Hepatocyte (in vitro differentiated cells): ENCODE results near the gene MAP3K10.

Source experiments
- CTCF ChIP-seq: fragments of 200-600 bp; sonication (generic); IDR thresholded peaks from 2 replicates; pipeline ENCODE4 v1.5.1; 2016; ENCODE audit warnings: antibody characterized with exemption, mild to moderate bottlenecking; ENCODE audit not compliant: poor library complexity
- EZH2 ChIP-seq: fragments of 200-600 bp; sonication (generic); IDR thresholded peaks from 2 replicates; pipeline ENCODE4 v1.6.1; 2016; ENCODE audit warnings: antibody characterized with exemption, mild to moderate bottlenecking, borderline replicate concordance

GRCh38 chr19:40175820-40176219, 15.4 kb upstream of the MAP3K10 start:
- no peak for TF ChIP-seq CTCF
- no peak for TF ChIP-seq EZH2
